NCI-H187 treated with DMSO at 0.1 percent for 48 hours (cell line): ENCODE data around the gene PTPRN2.
"Not testable (repeated sequence)": the region's sequence is repeated elsewhere in the genome, so short reads cannot be mapped to it uniquely, and the experiment has no call there.

Source experiments
- DNase-seq: peaks from one replicate; lab custom pipeline; 2025; lab: John Stamatoyannopoulos, UW

Gene PTPRN2

DNA sequence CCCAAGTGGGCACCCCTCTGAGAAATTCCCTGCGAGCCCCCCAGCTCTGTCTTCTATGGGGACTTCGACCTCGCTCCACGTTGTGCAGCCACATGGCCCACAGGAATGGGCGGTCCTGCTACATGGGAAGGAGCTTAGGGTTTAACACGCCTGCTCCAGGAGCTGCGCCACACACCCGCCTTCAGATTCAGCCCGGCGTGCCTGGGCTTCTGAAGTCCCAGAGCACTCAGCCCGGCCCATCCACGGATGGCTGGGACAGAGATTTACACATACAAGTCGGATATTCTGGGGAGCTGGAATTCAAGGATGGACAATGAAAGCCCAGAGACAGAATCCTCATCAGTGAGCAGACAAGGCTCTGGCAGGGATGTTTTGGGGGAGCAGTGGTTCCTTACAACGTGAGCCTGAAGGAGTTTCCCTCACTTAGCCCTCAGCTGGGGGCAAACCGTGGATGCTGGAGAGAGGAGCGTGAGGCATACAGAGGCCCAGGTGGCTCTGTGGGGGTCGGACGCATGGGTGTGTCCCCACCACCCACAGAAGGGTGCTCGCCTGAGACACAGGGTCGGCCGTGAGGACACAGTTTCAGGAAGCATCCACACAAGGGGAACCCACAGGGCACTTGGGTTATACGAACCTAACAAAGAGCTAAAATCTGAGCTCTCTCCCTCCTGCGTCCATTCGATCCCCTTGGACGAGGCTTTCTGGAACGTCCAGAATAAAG lies 877.9 kb downstream of the PTPRN2 start:
- DNase-seq, result no peak

- DNase-seq, result no peak
These were observed 878.7 kb downstream of the PTPRN2 start for GRCh38 chr7:157708919-157709295.

DNA sequence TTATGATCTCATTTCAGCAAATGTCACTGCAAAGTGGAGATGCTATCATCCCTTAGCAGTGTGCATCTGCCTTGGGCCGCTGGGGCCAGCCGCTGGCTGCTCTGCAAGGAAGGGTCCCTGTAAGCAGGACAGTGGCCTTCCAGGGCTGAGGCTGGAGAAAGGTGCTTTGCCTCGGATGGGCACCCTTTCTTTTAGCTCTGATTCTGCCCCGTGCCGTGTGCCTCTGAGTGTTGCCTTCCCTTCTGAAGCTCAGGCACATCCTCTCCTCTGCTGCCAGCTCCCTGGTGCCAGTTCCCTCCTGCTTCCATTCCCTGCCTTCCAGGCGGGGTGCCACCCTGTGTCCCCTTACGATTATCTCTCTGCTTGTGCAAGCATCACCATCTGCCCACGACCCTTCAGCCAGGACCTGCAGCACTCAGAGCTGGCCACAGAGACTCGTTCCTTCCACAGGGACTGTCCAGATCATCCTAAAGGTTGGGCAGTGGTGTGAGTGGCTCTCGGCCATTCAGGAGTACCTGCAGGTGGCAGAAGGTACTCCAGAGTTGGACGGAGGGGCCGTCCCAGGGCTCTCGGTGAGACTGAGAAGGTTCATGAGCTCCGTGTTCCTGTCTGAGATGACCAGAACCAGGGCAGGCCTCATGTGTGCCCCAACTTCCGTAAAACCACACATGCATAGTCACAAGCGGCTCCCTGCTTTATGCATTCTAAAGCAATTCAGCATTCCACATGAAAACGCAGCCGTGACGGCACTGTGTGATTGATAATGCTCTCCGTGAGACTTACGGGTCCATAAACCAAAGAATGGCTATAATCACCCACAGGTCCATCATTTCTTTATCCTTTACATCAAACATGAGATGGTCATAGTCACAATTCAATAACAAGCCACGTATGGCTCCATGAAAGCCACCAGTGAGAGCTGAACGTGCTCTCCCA lies 879.4 kb downstream of the PTPRN2 start:
- DNase-seq, result no peak

- no peak for DNase-seq
These were observed 883.3 kb downstream of the PTPRN2 start for GRCh38 chr7:157704365-157704764.

DNA sequence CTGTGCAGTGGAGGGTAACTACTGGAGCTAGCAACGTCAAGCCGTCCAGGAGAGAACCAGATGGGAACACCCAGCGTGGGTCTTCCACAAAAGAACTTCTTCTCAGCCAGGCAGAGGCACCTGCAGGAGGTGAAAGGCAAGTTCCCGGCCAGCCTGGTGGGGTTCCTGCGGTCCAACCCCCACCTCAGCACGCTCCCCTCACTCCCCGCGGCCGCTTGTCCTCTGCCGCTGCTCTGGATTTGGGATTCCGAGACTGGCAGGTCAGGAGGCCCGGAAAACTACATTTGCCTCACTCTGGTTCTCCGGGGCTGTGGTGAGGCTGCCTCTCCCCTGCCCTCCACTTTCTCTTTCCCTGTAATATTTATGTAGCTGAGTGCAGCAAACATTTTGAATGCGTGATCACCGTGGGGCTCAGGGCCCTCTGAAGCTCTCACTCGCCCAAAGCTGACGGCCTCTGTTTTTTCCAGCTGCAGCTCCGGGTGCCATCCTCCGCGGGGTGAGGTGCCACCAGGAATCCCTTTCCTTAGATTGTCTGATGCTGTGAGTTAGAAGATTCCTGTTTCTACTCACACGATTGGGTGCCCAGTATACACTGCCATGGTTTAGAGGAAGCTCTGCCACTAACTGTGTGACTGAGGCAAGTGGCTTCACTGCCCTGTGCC lies 884.0 kb downstream of the PTPRN2 start:
- no peak for DNase-seq

DNA sequence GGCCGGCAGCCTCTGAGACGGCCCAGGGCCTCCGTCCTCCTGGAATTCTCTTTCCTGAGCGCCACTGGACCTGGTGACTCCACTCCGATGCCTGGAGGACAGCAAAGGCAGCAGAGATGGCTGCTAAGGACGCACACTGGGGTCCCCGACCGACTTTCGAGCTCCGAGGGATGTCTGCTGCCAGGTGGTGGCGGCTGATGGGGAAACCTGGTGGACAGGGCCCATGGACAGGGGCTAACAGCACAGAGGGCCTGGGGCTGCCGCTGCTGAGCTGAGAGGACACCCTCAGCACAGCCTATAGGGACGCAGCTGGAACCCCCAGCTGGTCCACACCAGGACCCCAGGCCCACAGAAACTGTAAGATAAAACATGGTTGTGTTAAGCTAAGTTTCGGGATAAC lies 884.5 kb downstream of the PTPRN2 start:
- no peak for DNase-seq

DNA sequence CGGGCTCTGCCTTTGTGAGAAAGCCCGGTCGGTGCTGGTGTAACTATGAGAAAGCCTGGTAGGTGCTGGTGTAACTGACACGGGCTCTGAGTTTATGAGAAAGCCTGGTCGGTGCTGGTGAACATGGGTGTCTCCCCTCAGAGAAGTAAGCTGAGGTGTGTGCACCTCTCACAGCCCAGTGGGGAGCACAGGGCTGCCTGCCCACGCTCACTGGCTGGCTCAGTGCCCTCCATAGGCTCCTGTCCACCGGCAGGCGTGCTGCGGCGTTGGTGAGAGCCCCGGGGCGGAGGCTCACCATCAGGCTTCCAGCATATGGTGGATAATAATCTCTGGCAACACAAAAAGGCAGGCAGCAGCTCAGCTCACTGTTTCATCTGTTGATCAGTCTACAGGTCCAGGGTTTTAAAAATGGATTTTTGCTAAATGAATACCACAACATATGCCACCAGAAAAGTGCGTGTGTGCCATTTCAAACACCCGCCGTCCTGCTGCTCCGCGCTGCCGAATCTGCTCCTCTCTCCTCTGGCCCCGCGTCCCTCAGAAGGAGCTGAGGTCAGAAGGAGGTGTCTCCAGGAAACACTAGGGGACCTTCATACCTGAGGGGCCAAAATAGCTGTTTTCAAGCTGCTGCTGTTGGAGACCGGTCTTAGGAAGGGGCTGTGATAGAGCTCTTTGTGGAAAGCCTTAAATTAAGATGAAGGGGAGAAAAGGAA lies 885.2 kb downstream of the PTPRN2 start:
- DNase-seq, result no peak

GRCh38 chr7:157701395-157702180 lies 886.0 kb downstream of the PTPRN2 start:
- not testable (repeated sequence) for DNase-seq

DNA sequence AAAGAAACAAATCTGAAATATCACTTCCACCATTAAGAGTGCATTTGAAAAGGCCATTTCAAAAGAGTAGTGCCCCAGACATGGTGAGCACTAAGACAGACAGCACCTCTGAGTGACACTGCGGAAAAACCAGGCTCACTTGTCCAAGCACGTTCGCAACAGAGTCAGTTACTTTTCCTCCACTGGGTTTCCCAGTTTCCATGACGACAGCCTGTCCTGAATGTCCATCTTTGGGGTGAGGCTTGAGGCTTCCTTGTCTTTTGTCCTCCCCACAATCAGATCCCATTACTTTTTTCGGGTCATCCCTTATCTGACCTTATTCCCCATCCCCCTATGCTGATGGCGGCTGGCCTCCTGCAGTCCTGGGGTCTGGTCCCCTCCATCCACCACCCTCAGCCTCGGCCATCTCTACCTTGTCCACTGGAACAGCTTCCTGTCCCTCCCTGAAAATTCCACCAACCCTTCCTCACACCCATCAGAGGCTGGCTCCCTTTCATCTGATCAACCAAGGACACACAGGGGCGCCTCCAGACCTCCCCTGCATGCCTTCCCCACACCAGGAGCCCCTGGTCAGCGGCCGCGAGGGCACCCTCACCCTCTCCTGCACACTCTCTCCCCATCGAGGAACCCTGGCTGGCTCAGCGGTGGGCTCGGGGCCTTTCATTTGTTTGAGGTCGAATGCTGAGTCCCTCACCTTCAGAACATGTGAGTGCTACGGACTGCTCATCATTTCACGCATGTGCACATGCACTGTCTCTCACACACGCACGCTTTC lies 887.2 kb downstream of the PTPRN2 start:
- no peak for DNase-seq

DNA sequence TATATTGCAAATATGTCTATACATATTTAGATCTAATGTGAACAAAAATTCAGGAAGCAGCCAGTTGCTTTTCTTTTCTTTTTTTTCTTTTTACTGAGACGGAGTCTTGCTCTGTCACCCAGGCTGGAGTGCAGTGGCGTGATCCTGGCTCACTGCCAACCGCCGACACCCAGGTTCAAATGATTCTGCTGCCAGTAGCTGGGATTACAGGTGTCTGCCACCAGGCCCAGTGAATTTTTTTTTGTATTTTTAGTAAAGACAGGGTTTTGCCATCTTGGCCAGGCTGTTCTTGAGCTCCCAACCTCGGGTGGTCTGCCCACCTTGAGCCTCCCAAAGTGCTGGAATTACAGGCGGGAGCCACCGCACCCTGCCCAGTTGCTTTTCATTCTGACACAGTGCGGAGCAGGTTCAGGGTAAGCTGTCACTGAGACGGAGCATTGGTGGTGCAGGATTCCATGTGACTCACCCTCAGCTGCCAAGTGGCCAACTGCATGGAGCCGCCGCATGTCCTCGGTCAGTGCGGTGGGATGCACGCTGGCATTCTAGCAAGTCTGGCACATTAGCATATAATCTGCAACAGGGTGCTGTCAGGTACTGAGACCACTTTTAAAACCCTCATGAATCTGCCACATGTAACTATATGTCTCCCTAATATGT lies 888.1 kb downstream of the PTPRN2 start:
- DNase-seq, result no peak

- DNase-seq, result not testable (repeated sequence)
These were observed 890.3 kb downstream of the PTPRN2 start for GRCh38 chr7:157697287-157697686.

- not testable (repeated sequence) for DNase-seq
These were observed 892.0 kb downstream of the PTPRN2 start for GRCh38 chr7:157695609-157696008.

DNA sequence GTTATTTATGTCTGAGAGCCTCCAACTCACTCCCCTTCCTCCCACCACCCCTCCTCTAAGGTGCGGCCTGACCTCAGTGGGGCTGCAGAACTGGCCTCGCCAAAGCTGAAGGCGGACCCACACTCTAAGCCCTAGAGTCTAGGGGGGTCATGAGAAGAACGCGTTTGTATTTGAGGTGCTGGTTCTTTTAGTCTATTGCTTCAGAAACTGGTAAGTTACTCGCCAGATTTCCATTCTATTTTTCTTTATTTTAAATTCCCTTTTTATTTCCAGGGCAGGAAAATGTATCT lies 893.3 kb downstream of the PTPRN2 start:
- DNase-seq, result no peak

DNA sequence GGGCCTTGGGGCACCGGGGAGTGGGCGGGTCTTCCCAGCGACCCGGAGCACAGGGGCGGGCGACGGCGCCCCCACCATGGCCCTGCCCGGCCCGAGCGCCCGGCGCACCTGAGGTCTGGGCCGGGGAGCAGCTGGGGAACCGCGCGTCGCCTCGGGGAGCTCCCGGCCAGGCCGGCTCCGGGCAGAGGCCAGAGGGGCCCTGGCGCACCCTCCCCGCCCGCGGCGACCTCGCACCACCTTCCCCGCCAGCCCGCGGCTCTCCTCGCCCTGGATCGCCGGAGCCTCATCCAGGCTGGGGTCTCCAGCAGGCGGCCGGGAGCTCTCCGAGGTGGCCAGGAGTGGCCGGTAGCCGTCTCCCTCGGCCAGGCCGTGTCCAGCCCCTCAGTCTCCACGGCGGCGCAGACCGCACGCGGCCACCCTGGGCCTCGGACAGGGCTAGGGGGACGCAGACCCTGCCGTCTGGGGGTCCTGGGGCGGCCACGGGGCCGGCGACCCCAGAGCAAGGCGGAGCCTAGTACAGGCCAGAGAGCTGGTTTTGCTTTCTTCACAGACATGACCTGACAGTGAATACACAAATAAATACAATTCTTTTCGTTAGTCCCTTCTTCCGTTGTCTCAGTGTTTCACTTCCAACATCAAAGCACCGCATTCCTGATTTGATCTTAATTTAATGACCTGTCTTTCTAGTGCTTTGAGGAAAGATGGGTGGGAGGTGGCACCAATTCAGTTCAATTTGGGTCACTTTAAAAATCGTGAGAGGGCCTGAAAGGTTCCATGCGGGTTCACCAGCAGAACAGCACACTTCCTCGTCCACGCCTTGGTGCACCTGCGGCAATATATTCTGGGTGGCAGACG lies 893.9 kb downstream of the PTPRN2 start:
- no peak for DNase-seq

DNA sequence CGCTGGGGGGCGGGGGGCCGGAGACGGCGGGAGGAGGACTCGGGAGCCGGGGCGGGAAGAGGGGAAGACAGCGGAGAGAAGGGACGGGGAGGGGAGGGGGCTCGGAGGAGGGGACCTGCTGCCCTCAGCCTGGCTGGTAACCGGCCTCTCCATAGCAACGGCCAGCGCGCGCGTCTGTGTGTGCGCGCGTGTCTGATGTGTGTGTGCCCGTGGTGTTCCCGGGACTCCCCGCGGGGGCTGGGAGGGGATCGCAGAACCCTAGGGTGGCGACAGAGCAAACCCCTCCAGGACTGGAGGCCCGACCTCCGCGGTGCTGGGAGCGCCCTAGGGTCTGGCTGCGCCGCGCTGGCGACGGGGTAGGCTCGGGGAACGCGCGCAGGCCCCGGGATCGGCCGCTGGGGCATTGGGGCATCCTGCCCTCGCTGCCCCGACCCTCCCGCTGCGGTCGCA lies 894.5 kb downstream of the PTPRN2 start:
- DNase-seq, result no peak

- no peak for DNase-seq
These were observed 895.1 kb downstream of the PTPRN2 start for GRCh38 chr7:157692460-157693011.

DNA sequence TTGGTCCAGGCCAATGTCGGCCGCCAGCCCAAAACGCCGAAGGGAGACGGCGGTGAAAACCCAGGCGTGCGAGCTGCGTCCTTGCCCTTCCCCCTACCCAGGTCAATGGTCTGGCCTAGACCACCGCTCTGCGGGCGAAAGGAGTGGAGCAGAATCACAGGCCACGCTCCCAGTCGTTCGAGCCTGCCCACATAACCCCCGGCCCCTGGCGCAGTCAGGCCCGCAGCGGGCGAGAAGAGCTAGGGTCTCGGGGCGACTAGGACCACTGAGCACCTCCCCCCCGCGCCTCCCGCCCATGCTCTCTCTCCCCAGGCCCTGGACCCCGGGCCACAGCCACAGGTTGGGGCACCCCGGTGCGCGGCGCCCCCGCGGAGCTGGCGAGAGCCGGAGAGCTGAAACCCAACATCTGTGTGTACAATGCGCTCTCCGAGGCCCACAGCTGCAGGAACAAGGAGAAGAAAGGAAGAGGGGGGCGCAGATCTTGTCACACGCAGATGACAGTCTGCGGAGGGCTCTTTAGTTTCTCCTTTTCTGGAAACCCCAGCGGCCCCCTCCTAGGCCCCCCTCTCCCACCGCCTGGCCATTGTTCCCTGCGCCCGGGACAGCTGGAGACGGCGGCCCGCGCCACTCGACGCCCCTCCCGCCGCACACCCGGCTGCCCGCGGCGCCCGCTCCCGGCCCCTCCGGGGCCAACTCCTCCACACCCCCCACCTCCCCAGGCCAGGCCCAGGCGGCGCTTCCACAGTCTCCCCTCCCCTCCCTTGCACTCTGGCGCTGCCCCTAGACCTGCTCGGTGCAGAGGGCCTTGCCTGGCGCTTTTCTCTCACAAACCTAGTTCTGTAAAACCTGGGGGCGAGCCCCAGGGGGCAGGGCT lies 895.8 kb downstream of the PTPRN2 start:
- DNase-seq, result no peak
